Ovary (tissue), 9 donors: ENCODE data around the gene PRICKLE1. TPM values are rescaled to one million over a fixed set of nuclear protein-coding genes. Genes with fewer than 3 reads are reported as not detected.

ENCODE experiments used
- DNase-seq, 5 donors: peaks; one replicate each; pipeline ENCODE4 v3.0.0-alpha.2; 2019 to 2020
- H3K27ac ChIP-seq, 2 donors: fragments of 200-600 bp; one replicate each; pipeline versions ENCODE4 v1.5.1 to v1.8.0; 2019 to 2022
- H3K27me3 ChIP-seq: fragments of 200-600 bp; one replicate; pipeline ENCODE4 v1.8.0; 2022
- H3K36me3 ChIP-seq: fragments of 200-600 bp; sonication (generic); one replicate; pipeline ENCODE4 v1.5.1; 2019
- H3K4me1 ChIP-seq: one replicate; pipeline ENCODE4 v1.8.1; 2013; ENCODE audit warnings: mild to moderate bottlenecking, moderate library complexity; ENCODE audit not compliant: insufficient read depth
- H3K4me3 ChIP-seq: fragments of 200-600 bp; sonication (generic); one replicate; pipeline ENCODE4 v1.5.1; 2017
- H3K9me3 ChIP-seq, 2 donors: fragments of 200-600 bp in 1 of 2; sonication (generic) in 1 of 2; one replicate each; pipeline versions ENCODE4 v1.5.1 to v1.8.1; 2013 to 2019; ENCODE audit warnings: mild to moderate bottlenecking in 1 of 2, moderate library complexity in 1 of 2
- CTCF ChIP-seq, 3 donors: fragments of 450-650 bp in 2 of 3; fragments of 200-600 bp in 1 of 3; IDR thresholded peaks; one replicate each; pipeline versions ENCODE4 v1.5.1 to v1.8.0; 2016 to 2022; ENCODE audit warnings: antibody characterized with exemption in 3 of 3, mild to moderate bottlenecking in 1 of 3
- EP300 ChIP-seq: sonication (generic); formaldehyde crosslinking; IDR thresholded peaks from one replicate; pipeline ENCODE4 v1.6.1; 2017; ENCODE audit warnings: antibody characterized with exemption
- POLR2A ChIP-seq: fragments of 450-650 bp; IDR thresholded peaks from one replicate; pipeline ENCODE4 v1.6.1; 2017; ENCODE audit warnings: antibody characterized with exemption, mild to moderate bottlenecking, moderate library complexity
- WGBS, 3 donors: extraction: QIAGEN DNeasy Blood & Tissue Kit in 1 of 3; methylation state at CpG; one replicate each; pipeline versions ENCODE4 v1.1.5 to v1.1.7; 2013 to 2017; 5-methylcytosine and 5-hydroxymethylcytosine counted together
- intact Hi-C, 4 donors: fragments of 100-400 bp; cut with DNase I; formaldehyde crosslinking; loops; one replicate each; pipeline versions ENCODE4 v1.11.0 to v1.15.1; 2022 to 2023
- polyA plus RNA-seq, 2 donors: library from polyadenylated mRNA; stranded (reverse); fragments of 200-250 nt in 1 of 2; fragments of 350-450 nt in 1 of 2; fragmentation: Illumina TruSeq in 1 of 2; extraction: RNeasy Lipid Tissue Mini Kit (QIAGEN cat#74804) in 1 of 2; gene quantifications; one replicate each; pipeline ENCODE4 v1.2.3, GENCODE V29; 2013 to 2014
- total RNA-seq, 7 donors: library from RNA; depleted of rRNA in 2 of 7; stranded (reverse); fragments of >200 nt in 2 of 7; fragmentation: NEBNext Ultra II Directional in 3 of 7; extraction: Animal tissue kit (Norgen Biotek cat#: 25700) in 3 of 7; gene quantifications; one replicate each; pipeline versions ENCODE4 v1.1.0 to v1.2.4, GENCODE V29; 2016 to 2023
- donor health status: DM: no; HTN: no; CAD: no; lungs with moderate emphysema.
- donor health status: DM: no; HTN: no; CAD: no.
- donor health status: Bipolar disorder and iron deficiency.
- donor health status: DM: yes; HTN: yes; CAD: no.
- donor health status: DM: no; HTN: no; CAD: no.
- donor health status: DM: yes; HTN: yes; CAD: no.

PRICKLE1 gene
- total and polyA plus RNA-seq, 9 donors: 12.5 to 35.2 (median 22.5) TPM

GRCh38 chr12:42428850-42429249, 160.7 kb downstream of the PRICKLE1 start:
- TF ChIP-seq POLR2A (no peak), CTCF (IDR thresholded peaks at IDR 0.05) (no peak), EP300 (no peak)
- Histone ChIP-seq H3K9me3 (peaks cover 0 to 3% of the 10 kb centered on the region in 2 donors), H3K27ac (no peak overlapping the region), H3K4me3 (no peak overlapping the region), H3K4me1 (no peaks in the 10 kb centered on the region), H3K27me3 (no peaks in the 10 kb centered on the region), H3K36me3 (no peaks in the 10 kb centered on the region)
- no peak for DNase-seq
- 70 to 91% (median 72%) methylated on average over 2 of the region's 2 CpGs for WGBS, 3 donors
- intact Hi-C loops: no loop called here

GRCh38 chr12:42426746-42427145, 162.8 kb downstream of the PRICKLE1 start:
- intact Hi-C loops: no loop called here
- WGBS, 3 donors: 86 to 94% (median 92%) methylated on average over 6 of the region's 6 CpGs
- Histone ChIP-seq H3K27me3 (no peaks in the 10 kb centered on the region), H3K36me3 (no peaks in the 10 kb centered on the region), H3K4me1 (no peaks in the 10 kb centered on the region), H3K27ac (no peak overlapping the region), H3K9me3 (peaks cover 0 to 3% of the 10 kb centered on the region in 2 donors), H3K4me3 (no peak overlapping the region)
- DNase-seq: no peak
- TF ChIP-seq POLR2A: no peak
- no peak for TF ChIP-seq EP300
- no peak for TF ChIP-seq CTCF (IDR thresholded peaks at IDR 0.05)

GRCh38 chr12:42422785-42423184, 166.8 kb downstream of the PRICKLE1 start:
- TF ChIP-seq POLR2A (no peak), EP300 (no peak), CTCF (IDR thresholded peaks at IDR 0.05) (no peak)
- no peak for DNase-seq
- WGBS, 3 donors: 90 to 94% (median 91%) methylated on average over 1 of the region's 1 CpG
- Histone ChIP-seq H3K27me3 (no peaks in the 10 kb centered on the region), H3K9me3 (no peaks in the 10 kb centered on the region), H3K4me1 (no peaks in the 10 kb centered on the region), H3K27ac (no peak overlapping the region), H3K4me3 (no peak overlapping the region), H3K36me3 (no peaks in the 10 kb centered on the region)
- intact Hi-C loops: no loop called here

GRCh38 chr12:42421844-42422779, 167.4 kb downstream of the PRICKLE1 start:
- H3K36me3 ChIP-seq: no peaks in the 10 kb centered on the region
- no peaks in the 10 kb centered on the region for H3K4me1 ChIP-seq
- no peaks in the 10 kb centered on the region for H3K9me3 ChIP-seq
- no peaks in the 10 kb centered on the region for H3K27me3 ChIP-seq
- intact Hi-C loops: no loop called here
- no peak overlapping the region for H3K27ac ChIP-seq
- 33 to 44% (median 37%) methylated on average over 3 of the region's 3 CpGs for WGBS, 3 donors
- no peak overlapping the region for H3K4me3 ChIP-seq
- DNase-seq: no peak
- no peak for TF ChIP-seq EP300
- TF ChIP-seq CTCF (IDR thresholded peaks at IDR 0.05): no peak
- TF ChIP-seq POLR2A: no peak
